Measurements from ENCODE around the gene POLR2E. TPM values are rescaled to one million over a fixed set of nuclear protein-coding genes. Genes with fewer than 3 reads are reported as not detected.
A peak's percentile ranks its signal among the peaks of the same experiment; 100 is the strongest.
"Not testable (repeated sequence)": the region's sequence is repeated elsewhere in the genome, so short reads cannot be mapped to it uniquely, and the experiment has no call there.

The POLR2E gene
- total and polyA plus RNA-seq, 2 experiments from 2014 or later, result 371 to 487 TPM

DNA sequence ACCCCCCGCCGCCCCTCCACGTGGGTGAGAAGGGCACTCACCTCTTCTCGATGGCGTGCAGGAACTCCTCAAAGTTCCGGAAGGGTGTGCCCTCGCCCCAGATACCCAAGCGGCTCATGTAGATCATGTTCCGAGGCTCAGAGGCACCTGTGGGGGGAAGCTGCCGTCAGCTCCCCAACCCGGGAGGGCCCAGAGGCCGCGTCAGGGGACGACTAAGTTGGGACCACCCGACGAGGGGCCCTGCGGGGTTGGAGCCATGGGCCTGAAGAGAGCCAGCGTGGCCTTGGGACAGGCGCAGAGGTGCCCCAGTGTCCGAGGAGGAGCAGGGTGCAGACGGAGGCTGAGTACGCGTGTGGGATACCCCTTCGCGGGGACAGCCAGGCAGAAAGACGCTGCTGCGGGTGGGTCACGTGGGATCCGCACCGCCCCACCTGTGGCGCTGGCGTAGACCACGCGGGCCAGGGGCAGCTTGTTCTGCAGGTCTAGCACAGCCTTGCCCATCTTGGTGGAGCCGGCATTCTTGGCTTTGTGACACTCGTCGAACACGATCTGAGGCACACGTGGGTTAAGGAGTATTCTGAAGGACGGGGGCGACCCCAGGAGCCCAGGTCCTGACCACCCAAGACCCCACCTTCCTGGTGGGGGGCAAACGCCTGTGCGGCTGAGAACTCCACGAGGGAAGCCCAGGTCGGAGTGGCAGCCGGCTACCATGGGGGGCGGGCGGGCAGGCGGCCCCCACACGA, 24.5 kb upstream of the POLR2E start:
- peaks cover 2% of the 10 kb centered on the region for H3K36me3 ChIP-seq
- H3K9me3 ChIP-seq (ENCODE audit: low read depth), result no peaks in the 10 kb centered on the region
- no peaks in the 10 kb centered on the region for H3K4me1 ChIP-seq (ENCODE audit: low read depth)
- TF ChIP-seq, protein P1, sequence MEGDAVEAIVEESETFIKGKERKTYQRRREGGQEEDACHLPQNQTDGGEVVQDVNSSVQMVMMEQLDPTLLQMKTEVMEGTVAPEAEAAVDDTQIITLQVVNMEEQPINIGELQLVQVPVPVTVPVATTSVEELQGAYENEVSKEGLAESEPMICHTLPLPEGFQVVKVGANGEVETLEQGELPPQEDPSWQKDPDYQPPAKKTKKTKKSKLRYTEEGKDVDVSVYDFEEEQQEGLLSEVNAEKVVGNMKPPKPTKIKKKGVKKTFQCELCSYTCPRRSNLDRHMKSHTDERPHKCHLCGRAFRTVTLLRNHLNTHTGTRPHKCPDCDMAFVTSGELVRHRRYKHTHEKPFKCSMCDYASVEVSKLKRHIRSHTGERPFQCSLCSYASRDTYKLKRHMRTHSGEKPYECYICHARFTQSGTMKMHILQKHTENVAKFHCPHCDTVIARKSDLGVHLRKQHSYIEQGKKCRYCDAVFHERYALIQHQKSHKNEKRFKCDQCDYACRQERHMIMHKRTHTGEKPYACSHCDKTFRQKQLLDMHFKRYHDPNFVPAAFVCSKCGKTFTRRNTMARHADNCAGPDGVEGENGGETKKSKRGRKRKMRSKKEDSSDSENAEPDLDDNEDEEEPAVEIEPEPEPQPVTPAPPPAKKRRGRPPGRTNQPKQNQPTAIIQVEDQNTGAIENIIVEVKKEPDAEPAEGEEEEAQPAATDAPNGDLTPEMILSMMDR (IDR thresholded peaks at IDR 0.05; ENCODE audit: low read depth, low read length), result no peak
- DNase-seq (ENCODE audit: low read depth in 1 of 2, low spot score in 1 of 2), result no peak
- no peak overlapping the region for H3K4me3 ChIP-seq
- no peak overlapping the region for H3K27ac ChIP-seq
- no peaks in the 10 kb centered on the region for H3K27me3 ChIP-seq

DNA sequence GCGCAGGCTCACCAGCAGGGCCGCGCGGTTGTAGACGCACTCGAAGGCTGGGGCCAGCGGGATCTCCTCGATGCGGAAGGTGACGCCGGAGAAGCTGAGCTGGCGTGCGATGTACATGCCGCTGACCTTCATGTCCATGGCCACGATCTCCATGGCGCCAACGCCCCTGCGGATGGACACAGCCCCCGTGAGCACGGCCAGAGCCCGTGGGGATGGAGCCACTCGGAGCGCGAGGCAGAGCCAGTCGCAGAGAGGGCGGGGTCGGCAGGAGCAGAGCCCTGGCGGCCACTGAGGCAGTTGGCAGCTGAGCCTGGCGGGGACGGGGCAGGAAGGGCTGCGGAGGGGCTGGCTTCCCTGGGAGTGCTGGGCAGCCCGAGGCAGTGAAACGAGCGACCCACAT, 23.8 kb upstream of the POLR2E start:
- peaks cover 2% of the 10 kb centered on the region for H3K36me3 ChIP-seq
- no peak overlapping the region for H3K4me3 ChIP-seq
- no peak overlapping the region for H3K27ac ChIP-seq
- no peaks in the 10 kb centered on the region for H3K27me3 ChIP-seq
- H3K4me1 ChIP-seq (ENCODE audit: low read depth), result no peaks in the 10 kb centered on the region
- H3K9me3 ChIP-seq (ENCODE audit: low read depth), result no peaks in the 10 kb centered on the region
- TF ChIP-seq, protein P1 (IDR thresholded peaks at IDR 0.05; ENCODE audit: low read depth, low read length), result no peak
- DNase-seq (ENCODE audit: low read depth in 1 of 2, low spot score in 1 of 2), result no peak

DNA sequence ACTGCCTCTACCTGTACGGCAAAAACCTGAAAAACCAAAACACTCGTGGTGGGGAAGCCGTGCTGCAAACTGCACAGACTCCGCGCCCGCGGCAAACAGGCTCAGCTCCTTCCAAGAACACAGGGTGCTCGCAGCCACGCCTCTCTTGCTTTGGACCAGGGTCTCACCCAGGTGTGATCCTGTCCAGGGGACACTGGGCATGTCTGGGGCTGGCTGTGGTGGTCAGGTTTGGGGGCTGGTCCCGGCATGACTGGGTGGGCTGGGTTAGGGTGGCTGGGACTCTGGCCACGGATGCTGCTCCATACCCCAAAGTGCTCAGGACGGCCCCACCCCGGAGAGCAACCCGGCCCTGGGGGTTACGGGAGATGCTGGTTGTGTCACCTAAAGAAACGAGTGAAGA, 22.5 kb upstream of the POLR2E start:
- no peak overlapping the region for H3K27ac ChIP-seq
- no peak overlapping the region for H3K4me3 ChIP-seq
- H3K9me3 ChIP-seq (ENCODE audit: low read depth), result no peaks in the 10 kb centered on the region
- H3K36me3 ChIP-seq, result peaks cover 2% of the 10 kb centered on the region
- no peaks in the 10 kb centered on the region for H3K27me3 ChIP-seq
- no peak for DNase-seq (ENCODE audit: low read depth in 1 of 2, low spot score in 1 of 2)
- H3K4me1 ChIP-seq (ENCODE audit: low read depth), result peaks cover 8% of the 10 kb centered on the region
- TF ChIP-seq, protein P1 (IDR thresholded peaks at IDR 0.05; ENCODE audit: low read depth, low read length), result no peak

DNA sequence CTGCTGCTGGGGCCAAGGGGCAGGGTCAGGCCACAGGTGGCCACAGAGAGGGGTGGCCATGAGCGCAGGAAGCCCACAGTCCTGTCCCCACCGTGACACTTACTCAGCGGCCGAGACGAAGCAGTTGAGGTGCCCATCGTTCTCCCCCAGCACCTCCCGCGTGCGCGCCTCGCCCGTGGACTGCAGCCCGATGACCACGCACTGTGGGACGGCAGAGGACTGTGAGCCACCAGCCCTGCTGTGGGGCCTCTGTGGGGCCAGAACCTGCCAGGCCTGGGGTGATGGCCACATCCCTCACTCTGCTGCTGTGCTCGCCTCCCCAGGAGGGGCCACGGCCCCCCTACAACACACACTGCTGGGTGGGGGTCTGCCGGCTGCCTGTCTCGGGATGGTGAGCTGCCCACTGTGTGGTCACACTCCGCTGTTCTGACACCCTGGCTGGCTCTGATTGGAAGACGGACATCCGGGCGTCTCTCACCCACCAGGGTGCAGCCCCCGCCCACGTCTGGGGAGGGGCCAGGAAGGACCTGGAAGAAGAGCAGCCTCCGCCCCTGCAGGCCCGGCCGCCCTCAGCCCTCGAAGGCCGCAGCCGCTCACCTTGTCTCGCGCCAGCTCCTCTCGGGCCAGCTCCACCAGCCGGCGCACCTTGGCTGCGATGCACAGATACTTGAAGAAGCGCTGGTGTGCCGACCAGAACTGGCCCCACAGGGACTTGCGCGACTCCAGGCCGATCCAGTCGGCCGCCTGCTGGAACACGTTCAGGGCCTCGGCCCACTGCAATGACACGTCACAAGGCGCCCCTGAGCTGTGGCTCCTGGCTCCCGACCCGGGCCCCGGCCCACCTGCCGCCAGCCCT, 21.8 kb upstream of the POLR2E start:
- DNase-seq (ENCODE audit: low read depth in 1 of 2, low spot score in 1 of 2), result no peak
- Histone ChIP-seq H3K9me3 (ENCODE audit: low read depth) (no peaks in the 10 kb centered on the region), H3K27ac (no peak overlapping the region), H3K36me3 (peaks cover 2% of the 10 kb centered on the region), H3K27me3 (no peaks in the 10 kb centered on the region), H3K4me3 (no peak overlapping the region), H3K4me1 (ENCODE audit: low read depth) (peaks cover 9% of the 10 kb centered on the region)
- TF ChIP-seq, protein P1 (IDR thresholded peaks at IDR 0.05; ENCODE audit: low read depth, low read length), result no peak

DNA sequence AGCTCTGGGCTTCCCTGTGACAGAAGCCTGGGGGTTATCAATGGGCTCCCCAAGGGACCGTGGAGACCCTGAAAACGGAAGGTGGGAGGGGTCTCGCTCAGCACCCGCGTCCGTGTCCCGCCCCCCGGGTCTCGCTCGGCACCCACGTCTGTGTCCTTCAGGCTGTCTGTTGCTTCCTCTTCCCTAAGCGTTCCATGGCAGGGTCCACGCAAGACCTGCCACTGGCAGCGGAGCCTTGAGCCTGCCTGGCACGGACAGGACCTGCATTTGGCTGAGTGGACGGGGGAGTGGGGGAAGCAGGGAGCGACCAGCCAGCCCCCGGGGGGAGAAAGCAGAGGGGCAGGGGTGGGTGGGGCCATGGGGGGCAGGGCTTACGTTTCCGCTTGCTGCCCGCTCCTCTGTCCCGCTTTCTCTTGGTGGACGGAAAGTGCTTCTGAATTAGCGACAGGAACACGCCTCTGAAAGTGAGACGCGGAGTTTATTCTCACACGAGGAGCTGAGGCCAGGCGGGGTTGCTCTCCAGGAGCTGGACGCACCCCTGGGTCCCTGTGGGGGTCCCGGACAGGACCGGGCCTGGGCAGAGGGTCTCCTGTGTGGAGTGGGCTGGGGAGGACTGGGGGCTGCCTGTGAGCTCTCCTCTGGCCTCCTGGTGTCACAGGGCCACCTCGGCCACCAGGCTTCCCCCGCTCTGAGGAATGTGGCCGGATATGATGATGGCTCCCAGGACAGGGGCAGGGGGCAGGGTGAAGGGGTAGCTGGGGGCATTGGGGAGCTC, 20.7 kb upstream of the POLR2E start:
- DNase-seq (ENCODE audit: low read depth in 1 of 2, low spot score in 1 of 2), result no peak
- TF ChIP-seq, protein P1 (IDR thresholded peaks at IDR 0.05; ENCODE audit: low read depth, low read length), result no peak
- no peak overlapping the region for H3K4me3 ChIP-seq
- H3K9me3 ChIP-seq (ENCODE audit: low read depth), result no peaks in the 10 kb centered on the region
- H3K4me1 ChIP-seq (ENCODE audit: low read depth), result peaks cover 9% of the 10 kb centered on the region
- no peaks in the 10 kb centered on the region for H3K27me3 ChIP-seq
- peaks cover 2% of the 10 kb centered on the region for H3K36me3 ChIP-seq
- H3K27ac ChIP-seq, result peak overlapping the region; percentile 23

DNA sequence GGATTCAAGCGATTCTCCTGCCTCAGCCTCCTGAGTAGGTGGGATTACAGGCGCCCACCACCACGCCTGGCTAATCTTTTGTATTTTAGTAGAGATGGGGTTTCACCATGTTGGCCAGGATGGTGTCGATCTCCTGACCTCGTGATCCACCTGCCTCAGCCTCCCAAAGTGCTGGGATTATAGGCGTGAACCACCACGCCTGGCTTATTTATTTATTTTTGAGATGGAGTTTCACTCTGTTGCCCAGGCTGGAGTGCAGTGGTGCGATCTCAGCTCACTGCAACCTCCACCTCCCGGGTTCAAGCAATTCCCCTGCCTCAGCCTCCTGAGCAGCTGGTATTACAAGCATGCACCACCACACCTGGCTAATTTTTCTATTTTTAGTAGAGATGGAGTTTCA, 19.6 kb upstream of the POLR2E start:
- H3K4me3 ChIP-seq; H3K36me3 ChIP-seq; H3K9me3 ChIP-seq (ENCODE audit: low read depth); H3K4me1 ChIP-seq (ENCODE audit: low read depth); DNase-seq (ENCODE audit: low read depth in 1 of 2, low spot score in 1 of 2); H3K27me3 ChIP-seq; H3K27ac ChIP-seq: not testable (repeated sequence)

All from cardiac muscle cell (in vitro differentiated cells and primary cell).